CD8-positive, alpha-beta memory T cell (primary cell): ENCODE measurements around the gene SERHL2. TPM values are rescaled to one million over a fixed set of nuclear protein-coding genes. Genes with fewer than 3 reads are reported as not detected.
"Not testable (repeated sequence)": the region's sequence is repeated elsewhere in the genome, so short reads cannot be mapped to it uniquely, and the experiment has no call there.

Experiments
- CTCF ChIA-PET: fragments of 350-600 bp; sonication (Branson Sonifier 250); formaldehyde crosslinking; loops from one replicate; lab custom pipeline; 2021; ENCODE audit warnings: antibody characterized with exemption; lab: Charles Lee
- POLR2A ChIA-PET: fragments of 350-600 bp; sonication (Branson Sonifier 250); formaldehyde crosslinking; loops from one replicate; lab custom pipeline; 2021; ENCODE audit warnings: antibody characterized with exemption; lab: Charles Lee
- DNase-seq, 5 donors: peaks; one replicate each; pipeline versions ENCODE4 v3.0.0 to v3.0.0-alpha.2; 2020 to 2022; ENCODE audit warnings: mixed read lengths in 1 of 5
- H3K27ac ChIP-seq: one replicate; pipeline ENCODE4 v1.7.0; 2013; ENCODE audit warnings: low read depth, mild to moderate bottlenecking, low read length, moderate library complexity
- H3K27me3 ChIP-seq: 2 replicates; pipeline ENCODE4 v1.7.0; 2013; ENCODE audit warnings: low read length, mild to moderate bottlenecking; ENCODE audit not compliant: insufficient read depth, poor library complexity, severe bottlenecking
- H3K36me3 ChIP-seq: 2 replicates; pipeline ENCODE4 v1.7.0; 2013; ENCODE audit warnings: mild to moderate bottlenecking, low read length, moderate library complexity; ENCODE audit not compliant: insufficient read depth
- H3K4me1 ChIP-seq: 2 replicates; pipeline ENCODE4 v1.7.0; 2013; ENCODE audit warnings: mild to moderate bottlenecking, low read length, moderate library complexity; ENCODE audit not compliant: insufficient read depth
- H3K4me3 ChIP-seq: 2 replicates; pipeline ENCODE4 v1.7.0; 2013; ENCODE audit warnings: mild to moderate bottlenecking, low read length
- H3K9me3 ChIP-seq: 2 replicates; pipeline ENCODE4 v1.7.0; 2013; ENCODE audit warnings: mild to moderate bottlenecking, low read length
- H3K27ac Mint-ChIP-seq, 8 donors: one replicate each; pipeline ENCODE4 v1.8.0; 2020 to 2021; ENCODE audit warnings: mixed read lengths in 8 of 8, mild to moderate bottlenecking in 6 of 8, inconsistent platforms in 3 of 8, moderate library complexity in 3 of 8
- H3K27me3 Mint-ChIP-seq, 2 donors: one replicate each; pipeline ENCODE4 v1.8.0; 2020 to 2021; ENCODE audit warnings: mixed read lengths in 2 of 2, mild to moderate bottlenecking in 1 of 2, moderate library complexity in 1 of 2
- H3K36me3 Mint-ChIP-seq, 3 donors: one replicate each; pipeline ENCODE4 v1.8.0; 2020 to 2021; ENCODE audit warnings: mixed read lengths in 3 of 3, inconsistent platforms in 1 of 3, mild to moderate bottlenecking in 1 of 3
- H3K4me1 Mint-ChIP-seq, 3 donors: one replicate each; pipeline ENCODE4 v1.8.0; 2020 to 2021; ENCODE audit warnings: mixed read lengths in 3 of 3, inconsistent platforms in 1 of 3, mild to moderate bottlenecking in 1 of 3
- H3K4me3 Mint-ChIP-seq, 7 donors: one replicate each; pipeline ENCODE4 v1.8.0; 2020 to 2021; ENCODE audit warnings: mixed read lengths in 7 of 7, mild to moderate bottlenecking in 6 of 7, moderate library complexity in 4 of 7, inconsistent platforms in 2 of 7
- H3K9me3 Mint-ChIP-seq, 5 donors: one replicate each; pipeline ENCODE4 v1.8.0; 2020 to 2022; ENCODE audit warnings: mixed read lengths in 5 of 5, mild to moderate bottlenecking in 3 of 5, moderate library complexity in 2 of 5, inconsistent platforms in 1 of 5
- polyA plus RNA-seq: library from polyadenylated mRNA; unstranded; fragments of 300-500 nt; fragmentation: Illumina TruSeq; gene quantifications from one replicate; pipeline ENCODE4 v1.2.3, GENCODE V29; 2021
- total RNA-seq, 2 experiments: library from RNA; stranded (reverse); gene quantifications; one replicate each; pipeline ENCODE4 v1.2.3, GENCODE V29; 2021

The SERHL2 gene
- total and polyA plus RNA-seq, 3 experiments from 2014 or later = 0.60 to 1.4 (median 1.3) TPM

DNA sequence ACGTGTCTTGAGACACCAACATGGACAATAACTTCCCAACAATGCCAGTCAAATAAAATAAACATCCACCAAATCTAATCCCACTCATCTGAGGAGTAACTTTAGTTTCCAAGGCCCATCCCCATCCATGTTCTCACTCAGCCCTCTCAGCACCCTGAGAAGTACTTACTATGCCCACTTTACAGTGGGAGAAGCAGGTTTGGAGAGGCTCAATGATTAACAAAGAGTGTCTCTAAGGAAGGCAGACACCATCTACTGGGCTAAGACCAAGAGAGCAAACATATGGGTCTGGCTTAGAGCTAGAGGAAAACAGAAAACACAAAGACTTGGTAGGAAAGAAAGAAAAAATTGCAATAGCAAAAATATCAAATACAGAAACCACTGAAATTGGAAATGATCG is 49.7 kb downstream of the SERHL2 start:
- Histone ChIP-seq H3K27me3 (no peaks in the 10 kb centered on the region), H3K4me3 (no peak overlapping the region), H3K4me1 (peaks cover 5% of the 10 kb centered on the region), H3K27ac (no peak overlapping the region), H3K9me3 (no peaks in the 10 kb centered on the region), H3K36me3 (peaks cover 40% of the 10 kb centered on the region)
- no peaks in the 10 kb centered on the region for H3K9me3 Mint-ChIP-seq
- POLR2A ChIA-PET = no interaction called here
- no peaks in the 10 kb centered on the region for H3K27me3 Mint-ChIP-seq
- peak overlapping the region in 2 of 8 donors; percentile 27 to 71 for H3K27ac Mint-ChIP-seq
- peaks cover 29 to 52% (median 51%) of the 10 kb centered on the region in 3 donors for H3K4me1 Mint-ChIP-seq
- peaks cover 6 to 83% (median 16%) of the 10 kb centered on the region in 3 donors for H3K36me3 Mint-ChIP-seq
- peak overlapping the region in 1 of 7 donors; percentile 40 for H3K4me3 Mint-ChIP-seq
- no peak for DNase-seq
- CTCF ChIA-PET = no interaction called here

DNA sequence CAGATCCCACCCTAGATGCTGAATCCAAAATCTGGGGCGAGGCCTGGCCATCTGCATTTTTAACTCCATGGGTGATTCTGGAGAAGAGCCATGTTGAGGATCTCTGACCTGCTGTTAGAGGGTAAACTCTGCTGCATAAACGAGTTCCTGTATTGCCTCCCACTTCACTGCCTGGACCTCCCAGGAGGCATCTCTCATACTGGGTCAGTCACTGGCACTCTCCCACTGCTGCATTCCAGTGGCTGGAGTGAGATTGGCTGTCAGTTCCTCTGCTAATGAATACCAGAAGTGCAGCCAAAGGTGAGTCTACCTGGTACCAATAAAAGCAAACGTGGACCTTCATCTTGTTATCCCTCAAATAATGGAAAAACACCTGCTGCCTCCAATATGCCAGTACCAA is 50.6 kb downstream of the SERHL2 start:
- no peaks in the 10 kb centered on the region for H3K9me3 ChIP-seq
- peaks cover 6 to 81% (median 12%) of the 10 kb centered on the region in 3 donors for H3K36me3 Mint-ChIP-seq
- H3K36me3 ChIP-seq = peaks cover 30% of the 10 kb centered on the region

DNA sequence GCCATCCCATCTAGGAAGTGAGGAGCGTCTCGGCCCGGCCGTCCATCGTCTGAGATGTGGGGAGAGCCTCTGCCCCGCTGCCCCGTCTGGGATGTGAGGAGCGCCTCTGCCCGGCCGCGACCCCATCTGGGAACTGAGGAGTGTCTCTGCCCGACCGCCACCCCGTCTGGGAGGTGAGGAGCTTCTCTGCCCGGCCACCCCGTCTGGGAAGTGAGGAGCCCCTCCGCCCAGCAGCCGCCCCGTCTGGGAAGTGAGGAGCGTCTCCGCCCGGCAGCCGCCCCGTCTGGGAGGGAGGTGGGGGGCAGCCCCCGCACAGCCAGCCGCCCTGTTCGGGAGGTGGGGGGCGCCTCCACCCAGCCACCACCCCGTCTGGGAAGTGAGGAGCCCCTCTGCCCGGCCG is 53.9 kb downstream of the SERHL2 start:
- POLR2A ChIA-PET, CTCF ChIA-PET, H3K27ac ChIP-seq, H3K4me3 ChIP-seq, H3K27me3 ChIP-seq, H3K27ac Mint-ChIP-seq, H3K9me3 ChIP-seq, H3K9me3 Mint-ChIP-seq, H3K4me3 Mint-ChIP-seq, DNase-seq, H3K27me3 Mint-ChIP-seq: not testable (repeated sequence)
- Mint-ChIP-seq H3K4me1 (peaks cover 52 to 83% (median 83%) of the 10 kb centered on the region in 3 donors), H3K36me3 (peaks cover 3 to 72% (median 8%) of the 10 kb centered on the region in 3 donors)
- peaks cover 11% of the 10 kb centered on the region for H3K36me3 ChIP-seq
- H3K4me1 ChIP-seq = peaks cover 43% of the 10 kb centered on the region

More for the DNA sequence above, 50.6 kb downstream of the SERHL2 start:
- CTCF ChIA-PET = no interaction called here
- H3K27ac ChIP-seq = no peak overlapping the region
- H3K9me3 Mint-ChIP-seq = no peaks in the 10 kb centered on the region
- no peak overlapping the region for H3K4me3 Mint-ChIP-seq
- no peaks in the 10 kb centered on the region for H3K27me3 ChIP-seq
- H3K4me3 ChIP-seq = no peak overlapping the region
- H3K4me1 ChIP-seq = peaks cover 15% of the 10 kb centered on the region
- H3K4me1 Mint-ChIP-seq = peaks cover 35 to 60% (median 59%) of the 10 kb centered on the region in 3 donors
- POLR2A ChIA-PET = no interaction called here
- no peak for DNase-seq
- H3K27me3 Mint-ChIP-seq = no peaks in the 10 kb centered on the region
- no peak overlapping the region for H3K27ac Mint-ChIP-seq

DNA sequence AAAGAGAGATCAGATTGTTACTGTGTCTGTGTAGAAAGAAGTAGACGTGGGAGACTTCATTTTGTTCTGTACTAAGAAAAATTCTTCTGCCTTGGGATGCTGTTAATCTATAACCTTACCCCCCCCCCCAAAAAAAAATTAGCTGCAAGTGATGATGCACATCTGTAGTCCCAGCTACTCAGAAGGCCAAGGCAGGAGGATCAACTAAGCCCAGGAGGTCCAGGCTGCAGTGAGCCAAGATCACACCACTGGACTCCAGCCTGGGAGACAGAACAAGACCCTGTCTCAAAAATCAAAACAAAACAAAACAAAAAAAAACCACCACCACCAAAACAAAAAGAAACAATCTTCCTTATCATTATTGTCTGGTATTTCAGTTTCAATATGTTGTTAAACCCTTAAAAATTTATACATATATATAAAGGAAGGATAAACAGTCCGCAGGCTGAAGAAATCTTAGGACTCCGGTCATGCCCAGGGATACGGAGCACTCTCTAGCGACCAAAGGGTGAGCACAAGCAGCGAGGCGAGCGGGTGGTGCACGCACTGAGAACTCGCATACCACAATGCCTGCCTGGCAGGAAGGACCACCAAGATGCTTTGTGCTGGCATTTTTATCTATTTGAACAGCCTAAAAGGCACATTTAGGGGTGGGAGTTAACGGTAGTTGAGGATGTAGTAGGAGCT is 54.5 kb downstream of the SERHL2 start:
- H3K4me1 Mint-ChIP-seq = peaks cover 52 to 83% (median 83%) of the 10 kb centered on the region in 3 donors
- Histone ChIP-seq H3K27me3 (no peaks in the 10 kb centered on the region), H3K27ac (no peak overlapping the region), H3K36me3 (peaks cover 9% of the 10 kb centered on the region), H3K4me1 (peaks cover 50% of the 10 kb centered on the region), H3K9me3 (no peaks in the 10 kb centered on the region), H3K4me3 (no peak overlapping the region)
- H3K9me3 Mint-ChIP-seq = no peaks in the 10 kb centered on the region
- peaks cover 3 to 71% (median 7%) of the 10 kb centered on the region in 3 donors for H3K36me3 Mint-ChIP-seq
- H3K27me3 Mint-ChIP-seq = no peaks in the 10 kb centered on the region
- H3K27ac Mint-ChIP-seq = no peak overlapping the region
- no peak for DNase-seq
- POLR2A ChIA-PET = no interaction called here
- CTCF ChIA-PET = interaction anchor here (1.6 kb wide), 1 partner anchor 19 kb away, joined by 3 read pairs; no protein-coding TSS in a partner anchor
- H3K4me3 Mint-ChIP-seq = peak overlapping the region in 1 of 7 donors; percentile 28

DNA sequence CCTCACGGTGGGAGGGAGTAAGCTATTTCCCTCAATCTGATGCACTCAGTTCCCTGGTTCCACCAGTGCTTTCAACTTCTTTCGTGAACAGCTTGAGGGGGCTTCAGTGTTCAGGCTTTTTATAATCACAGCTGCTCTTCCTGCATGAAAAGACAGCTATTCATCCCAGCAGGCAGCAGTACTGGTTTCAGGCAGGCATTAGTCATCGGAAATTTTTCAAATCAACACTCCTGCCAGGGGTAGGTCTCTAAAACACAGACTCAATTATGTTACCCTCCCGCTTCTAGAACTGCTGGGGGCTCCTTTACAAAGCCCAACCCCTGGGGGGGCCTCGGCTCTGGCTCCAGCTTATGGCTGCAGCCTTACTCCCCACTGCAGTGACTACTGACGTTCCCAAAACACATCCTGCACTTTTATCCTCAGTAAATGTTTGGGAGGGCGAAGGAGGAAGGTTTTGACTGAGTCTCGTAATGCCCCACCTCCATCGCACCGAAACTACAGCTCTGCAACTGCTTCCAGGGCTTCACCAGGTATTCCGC is 55.1 kb downstream of the SERHL2 start:
- peak overlapping the region in 1 of 7 donors; percentile 28 for H3K4me3 Mint-ChIP-seq
- no peaks in the 10 kb centered on the region for H3K9me3 ChIP-seq
- H3K27me3 Mint-ChIP-seq = no peaks in the 10 kb centered on the region
- H3K4me1 Mint-ChIP-seq = peaks cover 52 to 83% (median 83%) of the 10 kb centered on the region in 3 donors
- CTCF ChIA-PET = interaction anchor here (1.6 kb wide), 1 partner anchor 20 kb away, joined by 3 read pairs; no protein-coding TSS in a partner anchor
- no peaks in the 10 kb centered on the region for H3K27me3 ChIP-seq
- peaks cover 9% of the 10 kb centered on the region for H3K36me3 ChIP-seq
- no peak overlapping the region for H3K27ac ChIP-seq
- peaks cover 56% of the 10 kb centered on the region for H3K4me1 ChIP-seq
- DNase-seq = no peak
- H3K27ac Mint-ChIP-seq = peak overlapping the region in 1 of 8 donors; percentile 56
- H3K9me3 Mint-ChIP-seq = no peaks in the 10 kb centered on the region
- peaks cover 3 to 71% (median 7%) of the 10 kb centered on the region in 3 donors for H3K36me3 Mint-ChIP-seq
- H3K4me3 ChIP-seq = no peak overlapping the region
- POLR2A ChIA-PET = no interaction called here

DNA sequence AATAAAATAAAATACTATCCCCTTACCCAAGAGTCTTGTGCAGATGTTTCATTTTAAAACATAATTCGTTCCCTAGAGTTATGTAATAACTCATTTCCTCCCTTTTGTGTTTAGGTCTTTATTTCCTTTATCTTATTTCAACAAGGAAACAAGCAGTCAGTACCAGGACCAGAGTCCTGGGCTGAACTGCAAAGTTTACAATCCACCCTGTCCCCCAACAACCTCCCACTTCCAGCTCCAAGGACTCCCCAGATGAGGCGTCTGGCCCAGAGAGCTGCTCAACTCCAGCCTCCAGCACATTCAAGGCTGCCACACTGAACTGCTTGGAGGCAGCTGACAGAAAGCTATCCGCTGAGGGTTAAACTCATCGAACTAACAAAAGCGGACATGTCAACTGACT is 56.4 kb downstream of the SERHL2 start:
- Mint-ChIP-seq H3K27ac (peak overlapping the region in 5 of 8 donors; percentile 47 to 81 (median 59)), H3K27me3 (no peaks in the 10 kb centered on the region), H3K4me3 (peak overlapping the region in 3 of 7 donors; percentile 11 to 42 (median 20)), H3K36me3 (peaks cover 3 to 75% (median 7%) of the 10 kb centered on the region in 3 donors), H3K9me3 (no peaks in the 10 kb centered on the region), H3K4me1 (peaks cover 52 to 83% (median 79%) of the 10 kb centered on the region in 3 donors)
- POLR2A ChIA-PET = no interaction called here
- Histone ChIP-seq H3K27ac (no peak overlapping the region), H3K4me3 (no peak overlapping the region), H3K27me3 (no peaks in the 10 kb centered on the region), H3K4me1 (peaks cover 57% of the 10 kb centered on the region), H3K9me3 (no peaks in the 10 kb centered on the region), H3K36me3 (peaks cover 4% of the 10 kb centered on the region)
- DNase-seq = no peak
- CTCF ChIA-PET = no interaction called here

DNA sequence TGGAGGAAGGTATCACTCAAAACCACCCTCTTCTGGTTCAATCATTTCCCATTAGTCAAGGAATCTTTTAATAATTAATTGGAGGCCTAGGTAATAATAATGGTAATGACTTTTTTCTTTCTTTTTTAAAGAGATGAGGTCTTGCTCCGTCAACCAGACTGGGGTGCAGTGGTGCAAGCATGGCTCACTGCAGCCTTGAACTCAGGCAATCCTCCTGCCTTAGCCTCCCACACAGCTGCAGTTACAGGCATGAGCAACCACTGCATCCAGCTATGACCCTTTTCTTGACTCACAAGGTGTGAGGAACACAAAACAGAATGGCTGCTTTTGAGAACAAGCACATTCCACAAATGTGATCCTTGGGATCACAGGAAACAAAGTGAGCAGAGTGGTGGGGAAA is 57.3 kb downstream of the SERHL2 start:
- POLR2A ChIA-PET = no interaction called here
- Histone ChIP-seq H3K4me3 (no peak overlapping the region), H3K27ac (no peak overlapping the region), H3K36me3 (peaks cover 4% of the 10 kb centered on the region), H3K4me1 (peaks cover 64% of the 10 kb centered on the region), H3K27me3 (no peaks in the 10 kb centered on the region), H3K9me3 (no peaks in the 10 kb centered on the region)
- CTCF ChIA-PET = interaction anchor here (0.6 kb wide), 1 partner anchor 510 kb away, joined by 3 read pairs; no protein-coding TSS in a partner anchor
- DNase-seq = no peak
- H3K27me3 Mint-ChIP-seq = no peaks in the 10 kb centered on the region
- H3K36me3 Mint-ChIP-seq = peaks cover 3 to 71% (median 7%) of the 10 kb centered on the region in 3 donors
- H3K4me3 Mint-ChIP-seq = peak overlapping the region in 3 of 7 donors; percentile 20 to 56 (median 42)
- H3K9me3 Mint-ChIP-seq = no peaks in the 10 kb centered on the region
- peaks cover 56 to 83% (median 78%) of the 10 kb centered on the region in 3 donors for H3K4me1 Mint-ChIP-seq
- peak overlapping the region in 3 of 8 donors; percentile 11 to 99 (median 14) for H3K27ac Mint-ChIP-seq

DNA sequence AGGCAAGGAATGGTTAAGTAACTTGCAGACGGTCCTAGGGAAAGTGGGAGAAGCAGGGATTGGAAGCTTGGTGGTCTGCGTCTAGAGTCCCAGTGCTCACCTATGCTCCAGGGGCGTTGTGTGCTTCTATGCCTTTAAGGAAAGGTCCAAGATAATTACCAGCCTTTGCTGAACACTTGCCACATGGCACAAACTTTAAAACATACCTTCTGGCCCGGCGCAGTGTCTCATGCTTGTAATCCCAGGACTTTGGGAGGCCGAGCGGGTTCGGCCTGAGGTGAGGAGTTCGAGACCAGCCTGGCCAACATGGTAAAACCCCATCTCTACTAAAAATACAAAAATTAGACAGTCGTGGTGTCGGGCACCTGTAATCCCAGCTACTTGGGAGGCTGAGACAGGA is 58.6 kb downstream of the SERHL2 start:
- peaks cover 53 to 74% (median 70%) of the 10 kb centered on the region in 3 donors for H3K4me1 Mint-ChIP-seq
- Histone ChIP-seq H3K4me1 (peaks cover 59% of the 10 kb centered on the region), H3K27me3 (no peaks in the 10 kb centered on the region), H3K9me3 (no peaks in the 10 kb centered on the region), H3K36me3 (peaks cover 4% of the 10 kb centered on the region), H3K4me3 (no peak overlapping the region), H3K27ac (no peak overlapping the region)
- ChIA-PET CTCF (no interaction called here), POLR2A (no interaction called here)
- H3K9me3 Mint-ChIP-seq = no peaks in the 10 kb centered on the region
- no peaks in the 10 kb centered on the region for H3K27me3 Mint-ChIP-seq
- H3K4me3 Mint-ChIP-seq = peak overlapping the region; percentile 29 to 89 (median 47)
- peak overlapping the region; percentile 47 to 99 (median 78) for H3K27ac Mint-ChIP-seq
- peaks cover 0 to 60% (median 5%) of the 10 kb centered on the region in 3 donors for H3K36me3 Mint-ChIP-seq
- DNase-seq = no peak
